ENCODE data around the gene CADM2.

CADM2 gene

DNA sequence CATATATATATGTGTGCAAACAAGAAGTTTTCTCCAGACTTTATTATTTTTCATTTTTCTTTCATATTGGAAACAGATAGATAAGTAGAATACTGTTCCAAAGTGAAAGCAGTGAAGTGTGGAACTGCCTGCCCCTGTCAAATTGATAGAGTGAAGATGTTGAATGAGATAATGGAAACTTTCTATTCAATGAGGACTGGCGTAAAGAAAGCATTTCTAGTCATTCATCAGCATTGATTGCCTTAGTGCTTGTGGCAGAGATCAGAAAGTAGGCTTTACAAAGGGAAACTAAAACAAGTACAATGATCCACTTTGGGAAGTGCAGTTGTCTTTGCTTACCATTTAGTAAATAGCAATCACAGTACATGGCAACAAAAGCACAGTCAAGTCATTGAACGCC, 300.0 kb downstream of the CADM2 start:
- FAIRE-seq = no peak
- no peak for DNase-seq (ENCODE audit: insufficient read length, low spot score)
- TF ChIP-seq, protein P1, sequence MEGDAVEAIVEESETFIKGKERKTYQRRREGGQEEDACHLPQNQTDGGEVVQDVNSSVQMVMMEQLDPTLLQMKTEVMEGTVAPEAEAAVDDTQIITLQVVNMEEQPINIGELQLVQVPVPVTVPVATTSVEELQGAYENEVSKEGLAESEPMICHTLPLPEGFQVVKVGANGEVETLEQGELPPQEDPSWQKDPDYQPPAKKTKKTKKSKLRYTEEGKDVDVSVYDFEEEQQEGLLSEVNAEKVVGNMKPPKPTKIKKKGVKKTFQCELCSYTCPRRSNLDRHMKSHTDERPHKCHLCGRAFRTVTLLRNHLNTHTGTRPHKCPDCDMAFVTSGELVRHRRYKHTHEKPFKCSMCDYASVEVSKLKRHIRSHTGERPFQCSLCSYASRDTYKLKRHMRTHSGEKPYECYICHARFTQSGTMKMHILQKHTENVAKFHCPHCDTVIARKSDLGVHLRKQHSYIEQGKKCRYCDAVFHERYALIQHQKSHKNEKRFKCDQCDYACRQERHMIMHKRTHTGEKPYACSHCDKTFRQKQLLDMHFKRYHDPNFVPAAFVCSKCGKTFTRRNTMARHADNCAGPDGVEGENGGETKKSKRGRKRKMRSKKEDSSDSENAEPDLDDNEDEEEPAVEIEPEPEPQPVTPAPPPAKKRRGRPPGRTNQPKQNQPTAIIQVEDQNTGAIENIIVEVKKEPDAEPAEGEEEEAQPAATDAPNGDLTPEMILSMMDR (IDR thresholded peaks at IDR 0.05; ENCODE audit: insufficient read depth, missing control alignments) = no peak

DNA sequence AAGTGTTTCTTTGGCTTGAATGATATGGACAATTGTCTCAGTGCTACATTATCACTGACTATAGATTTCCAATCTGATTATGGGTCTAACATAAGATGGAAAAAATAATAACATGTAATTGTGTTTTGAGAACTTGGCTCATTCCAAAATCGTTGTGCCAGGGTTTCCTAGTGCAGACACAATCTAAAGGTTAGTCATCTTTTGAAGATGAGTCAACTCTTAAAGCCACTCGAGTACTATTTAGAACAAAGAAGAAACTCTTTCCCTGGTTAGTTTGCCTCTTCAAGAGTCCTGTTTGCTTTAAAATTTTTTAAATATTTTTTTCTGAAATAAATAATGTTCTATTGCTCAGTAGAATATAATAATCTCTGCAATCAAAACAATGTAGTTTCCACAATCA, 301.0 kb downstream of the CADM2 start:
- DNase-seq (ENCODE audit: insufficient read length, low spot score) = no peak
- no peak for FAIRE-seq
- TF ChIP-seq, protein P1 (IDR thresholded peaks at IDR 0.05; ENCODE audit: insufficient read depth, missing control alignments) = no peak

DNA sequence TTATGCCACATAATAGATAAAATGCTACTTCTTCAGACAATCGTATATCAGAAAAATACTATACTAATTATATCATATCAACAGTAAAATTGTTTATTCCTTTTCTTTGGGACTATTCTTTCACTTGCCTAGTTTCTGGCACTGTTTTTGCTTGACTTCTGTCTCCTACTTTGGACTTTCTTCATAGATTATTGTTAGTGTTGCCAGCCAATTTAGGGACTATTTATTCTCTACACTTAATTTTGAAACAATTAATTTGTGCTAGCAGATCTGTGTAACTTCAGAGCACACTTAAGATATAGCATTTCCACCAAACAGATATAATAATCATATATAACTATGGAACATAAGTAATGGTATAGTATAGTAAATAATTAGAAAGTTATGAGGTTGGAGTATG, 305.6 kb downstream of the CADM2 start:
- FAIRE-seq (no peak), DNase-seq (ENCODE audit: insufficient read length, low spot score) (no peak)

DNA sequence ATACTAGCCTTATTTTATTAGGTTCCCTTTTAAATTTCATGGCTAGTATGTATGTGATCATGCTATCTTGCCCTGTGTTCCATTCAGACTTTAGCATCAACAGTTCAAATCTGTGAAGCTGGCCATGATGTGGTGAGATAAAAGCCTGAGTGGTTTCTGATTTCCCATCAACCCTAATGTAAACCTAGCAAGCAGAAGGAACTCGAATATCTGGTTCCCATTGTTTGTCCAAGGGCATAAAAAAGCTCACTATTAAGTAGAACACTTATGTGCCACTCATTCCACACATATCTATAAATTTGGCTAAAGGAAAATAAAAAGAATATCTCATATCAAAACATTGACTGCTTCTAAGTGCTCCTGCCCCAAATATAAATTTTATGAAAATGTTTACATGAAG, 311.7 kb downstream of the CADM2 start:
- DNase-seq (ENCODE audit: insufficient read length, low spot score) (no peak), FAIRE-seq (no peak)
- TF ChIP-seq, protein P1 (IDR thresholded peaks at IDR 0.05; ENCODE audit: insufficient read depth, missing control alignments) = no peak

More for the DNA sequence above, 305.6 kb downstream of the CADM2 start:
- TF ChIP-seq, protein P1 (IDR thresholded peaks at IDR 0.05; ENCODE audit: insufficient read depth, missing control alignments) = no peak

DNA sequence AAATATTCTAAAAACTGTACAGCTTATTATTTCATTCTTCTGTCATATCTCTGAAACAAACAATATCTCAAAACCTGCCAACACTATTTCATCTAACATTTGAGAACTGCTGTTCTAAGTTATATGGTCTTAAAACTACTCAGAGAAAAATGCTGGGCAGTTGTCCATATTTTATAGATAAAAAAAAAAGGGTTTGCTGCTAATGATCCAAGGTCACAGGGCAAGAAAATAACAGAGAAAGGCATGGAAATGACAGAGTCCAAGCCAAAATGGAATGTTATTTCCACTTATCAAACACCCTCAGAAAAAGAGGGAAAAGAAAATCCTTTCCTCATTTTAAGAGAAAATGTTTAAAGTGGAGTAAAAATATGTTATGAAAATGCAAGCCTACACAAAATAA, 313.1 kb downstream of the CADM2 start:
- TF ChIP-seq, protein P1 (IDR thresholded peaks at IDR 0.05; ENCODE audit: insufficient read depth, missing control alignments) = no peak
- DNase-seq (ENCODE audit: insufficient read length, low spot score) (no peak), FAIRE-seq (no peak)

DNA sequence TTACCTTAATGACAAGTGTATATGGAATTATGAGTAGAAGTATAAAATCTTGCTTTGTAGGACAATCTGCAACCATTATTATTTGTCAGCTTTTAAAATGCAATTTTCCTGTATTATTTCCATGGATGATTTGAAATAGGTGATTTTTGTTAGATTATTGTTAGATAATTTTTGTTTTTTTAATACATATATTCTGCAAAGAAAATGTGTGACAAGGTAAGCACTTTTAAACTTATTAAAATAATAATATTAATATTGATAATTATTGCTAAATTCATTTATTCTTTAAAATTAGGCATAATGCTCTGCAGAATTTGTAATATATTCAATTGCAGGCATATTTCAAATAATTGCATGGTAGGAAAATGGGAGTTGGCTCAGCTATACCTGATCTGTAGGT, 329.5 kb downstream of the CADM2 start:
- no peak for DNase-seq (ENCODE audit: insufficient read length, low spot score)
- TF ChIP-seq, protein P1 (IDR thresholded peaks at IDR 0.05; ENCODE audit: insufficient read depth, missing control alignments) = no peak
- no peak for FAIRE-seq

DNA sequence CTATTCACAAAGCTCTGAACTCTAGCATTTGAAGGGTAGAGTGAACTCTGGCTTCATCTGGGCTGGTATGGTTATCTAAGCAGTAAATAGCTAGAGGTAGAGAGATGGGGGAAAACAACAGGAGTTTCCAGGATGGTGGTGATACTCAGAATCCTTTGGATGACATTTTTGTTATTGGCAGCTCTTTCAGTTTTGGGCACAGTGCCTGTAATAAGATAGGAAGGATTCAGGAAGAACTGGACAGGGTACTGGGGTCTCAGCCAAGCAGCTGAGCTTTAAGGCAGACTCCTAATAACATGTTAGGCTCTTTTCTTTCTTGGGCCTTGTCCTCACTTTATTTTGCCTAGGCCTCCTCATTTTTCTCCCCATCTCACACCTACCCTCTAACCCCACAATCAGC, 338.5 kb downstream of the CADM2 start:
- DNase-seq (ENCODE audit: insufficient read length, low spot score) (no peak), FAIRE-seq (no peak)
- TF ChIP-seq, protein P1 (IDR thresholded peaks at IDR 0.05; ENCODE audit: insufficient read depth, missing control alignments) = no peak
